Retinal pigment epithelial cell (primary cell): ENCODE measurements around the gene TMEM238.

Source experiments
- DNase-seq: peaks from one replicate; pipeline ENCODE4 v3.0.0-alpha.2; 2010; ENCODE audit warnings: low read depth
- H3K4me3 ChIP-seq: 2 replicates; pipeline ENCODE4 v1.5.1; 2011; ENCODE audit warnings: mild to moderate bottlenecking, low read length, control low read depth, moderate library complexity
- CTCF ChIP-seq: conservative IDR thresholded peaks from 2 replicates; pipeline ENCODE4 v1.5.1; 2011; ENCODE audit warnings: low read depth, low read length, control low read depth, inconsistent platforms

TMEM238 gene

GRCh38 chr19:55373993-55374757 is 9.9 kb downstream of the TMEM238 start:
- no peak for DNase-seq
- no peak overlapping the region for H3K4me3 ChIP-seq
- no peak for TF ChIP-seq CTCF

- no peak overlapping the region for H3K4me3 ChIP-seq
- no peak for DNase-seq
- TF ChIP-seq CTCF: no peak
These were observed 10.6 kb downstream of the TMEM238 start for GRCh38 chr19:55373306-55373992.

- H3K4me3 ChIP-seq: no peak overlapping the region
- no peak for DNase-seq
- TF ChIP-seq CTCF: no peak
These were observed 11.6 kb downstream of the TMEM238 start for GRCh38 chr19:55372316-55373081.

GRCh38 chr19:55370305-55370988 is 13.6 kb downstream of the TMEM238 start, which contains the start of gene IL11:
TSS of gene IL11 (minus strand) at chr19:55370463. CDS start at chr19:55370310, 153 bp downstream.
- peak within 1 kb of the TSS; percentile 40 for H3K4me3 ChIP-seq
- DNase-seq: no peak
- TF ChIP-seq CTCF: no peak

GRCh38 chr19:55369653-55370304 is 14.3 kb downstream of the TMEM238 start:
- no peak for DNase-seq
- no peak for TF ChIP-seq CTCF
- peak overlapping the region; percentile 40 for H3K4me3 ChIP-seq
